Endothelial cell (in vitro differentiated cells): ENCODE data around the gene ADGRF3. TPM values are rescaled to one million over a fixed set of nuclear protein-coding genes. Genes with fewer than 3 reads are reported as not detected.

Experiments used
- DNase-seq: peaks from one replicate; pipeline ENCODE4 v3.0.0; 2021; ENCODE audit warnings: low spot score
- H3K27ac Mint-ChIP-seq: one replicate; pipeline ENCODE4 v1.8.0; 2021; ENCODE audit warnings: mixed read lengths, inconsistent platforms; ENCODE audit not compliant: unreplicated experiment
- H3K27me3 Mint-ChIP-seq: one replicate; pipeline ENCODE4 v1.8.0; 2021; ENCODE audit warnings: mild to moderate bottlenecking, moderate library complexity, mixed read lengths, inconsistent platforms; ENCODE audit not compliant: unreplicated experiment
- H3K36me3 Mint-ChIP-seq: one replicate; pipeline ENCODE4 v1.8.0; 2021; ENCODE audit warnings: mild to moderate bottlenecking, low read depth, mixed read lengths, inconsistent platforms; ENCODE audit not compliant: unreplicated experiment
- H3K4me1 Mint-ChIP-seq: one replicate; pipeline ENCODE4 v1.8.0; 2021; ENCODE audit warnings: mild to moderate bottlenecking, mixed read lengths, inconsistent platforms; ENCODE audit not compliant: unreplicated experiment
- H3K4me3 Mint-ChIP-seq: one replicate; pipeline ENCODE4 v1.8.0; 2021; ENCODE audit warnings: mild to moderate bottlenecking, mixed read lengths, inconsistent platforms; ENCODE audit not compliant: unreplicated experiment
- H3K9me3 Mint-ChIP-seq: one replicate; pipeline ENCODE4 v1.8.0; 2021; ENCODE audit warnings: mixed read lengths, inconsistent platforms; ENCODE audit not compliant: unreplicated experiment
- total RNA-seq: library from RNA; stranded (reverse); fragmentation: NEBNext Ultra II Directional; extraction: Animal tissue kit (Norgen Biotek cat#: 25700); gene quantifications from one replicate; pipeline ENCODE4 v1.2.1, GENCODE V29; 2021; ENCODE audit not compliant: unreplicated experiment
- TF ChIP-seq, protein P1 (sequence below): fragments of 200-600 bp; sonication (generic); IDR thresholded peaks from one replicate; pipeline ENCODE4 v1.5.0; 2021; ENCODE audit warnings: antibody characterized with exemption; ENCODE audit not compliant: unreplicated experiment

ADGRF3 gene
- total RNA-seq, 1 donor from 2014 or later = 4.9 TPM

DNA sequence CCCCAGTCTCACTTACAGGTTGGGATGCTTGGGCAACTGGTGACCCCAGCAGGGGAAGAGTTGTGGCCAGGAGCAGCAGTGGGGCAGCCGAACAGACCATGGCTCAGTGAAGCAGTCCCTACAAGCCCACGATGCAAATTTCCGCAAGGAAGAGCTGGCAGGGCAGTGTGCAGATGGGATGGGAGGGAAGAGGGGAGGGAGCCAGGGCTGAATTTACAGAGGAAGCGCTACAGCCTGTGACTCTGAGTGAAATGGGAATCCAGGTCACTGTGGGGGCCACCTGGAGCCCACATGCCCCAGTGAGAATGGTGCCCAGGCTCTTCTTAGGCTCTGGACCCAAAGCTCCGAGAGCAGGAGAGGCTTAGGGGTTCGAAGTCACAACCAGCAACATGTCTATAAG, 27.6 kb downstream of the ADGRF3 start:
- no peak for DNase-seq
- H3K36me3 Mint-ChIP-seq = no peaks in the 10 kb centered on the region
- TF ChIP-seq, protein P1, sequence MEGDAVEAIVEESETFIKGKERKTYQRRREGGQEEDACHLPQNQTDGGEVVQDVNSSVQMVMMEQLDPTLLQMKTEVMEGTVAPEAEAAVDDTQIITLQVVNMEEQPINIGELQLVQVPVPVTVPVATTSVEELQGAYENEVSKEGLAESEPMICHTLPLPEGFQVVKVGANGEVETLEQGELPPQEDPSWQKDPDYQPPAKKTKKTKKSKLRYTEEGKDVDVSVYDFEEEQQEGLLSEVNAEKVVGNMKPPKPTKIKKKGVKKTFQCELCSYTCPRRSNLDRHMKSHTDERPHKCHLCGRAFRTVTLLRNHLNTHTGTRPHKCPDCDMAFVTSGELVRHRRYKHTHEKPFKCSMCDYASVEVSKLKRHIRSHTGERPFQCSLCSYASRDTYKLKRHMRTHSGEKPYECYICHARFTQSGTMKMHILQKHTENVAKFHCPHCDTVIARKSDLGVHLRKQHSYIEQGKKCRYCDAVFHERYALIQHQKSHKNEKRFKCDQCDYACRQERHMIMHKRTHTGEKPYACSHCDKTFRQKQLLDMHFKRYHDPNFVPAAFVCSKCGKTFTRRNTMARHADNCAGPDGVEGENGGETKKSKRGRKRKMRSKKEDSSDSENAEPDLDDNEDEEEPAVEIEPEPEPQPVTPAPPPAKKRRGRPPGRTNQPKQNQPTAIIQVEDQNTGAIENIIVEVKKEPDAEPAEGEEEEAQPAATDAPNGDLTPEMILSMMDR = no peak
- peaks cover 10% of the 10 kb centered on the region for H3K27me3 Mint-ChIP-seq
- peak overlapping the region; percentile 86 for H3K27ac Mint-ChIP-seq
- no peak overlapping the region for H3K4me3 Mint-ChIP-seq
- peaks cover 28% of the 10 kb centered on the region for H3K4me1 Mint-ChIP-seq
- H3K9me3 Mint-ChIP-seq = no peaks in the 10 kb centered on the region

GRCh38 chr2:26317377-26318105, 29.0 kb downstream of the ADGRF3 start:
- Mint-ChIP-seq H3K27ac (peak overlapping the region; percentile 26), H3K27me3 (peaks cover 9% of the 10 kb centered on the region), H3K4me1 (peaks cover 28% of the 10 kb centered on the region), H3K9me3 (no peaks in the 10 kb centered on the region), H3K4me3 (no peak overlapping the region), H3K36me3 (no peaks in the 10 kb centered on the region)
- TF ChIP-seq, protein P1 = no peak
- DNase-seq = no peak

GRCh38 chr2:26316845-26317244, 29.7 kb downstream of the ADGRF3 start:
- no peak overlapping the region for H3K27ac Mint-ChIP-seq
- H3K36me3 Mint-ChIP-seq = peaks cover 2% of the 10 kb centered on the region
- TF ChIP-seq, protein P1 = no peak
- no peak overlapping the region for H3K4me3 Mint-ChIP-seq
- no peaks in the 10 kb centered on the region for H3K9me3 Mint-ChIP-seq
- DNase-seq = no peak
- peaks cover 9% of the 10 kb centered on the region for H3K27me3 Mint-ChIP-seq
- H3K4me1 Mint-ChIP-seq = peaks cover 28% of the 10 kb centered on the region

- no peak for DNase-seq
- peaks cover 6% of the 10 kb centered on the region for H3K36me3 Mint-ChIP-seq
- H3K27me3 Mint-ChIP-seq = peaks cover 9% of the 10 kb centered on the region
- no peak overlapping the region for H3K27ac Mint-ChIP-seq
- H3K4me3 Mint-ChIP-seq = no peak overlapping the region
- TF ChIP-seq, protein P1 = no peak
- H3K9me3 Mint-ChIP-seq = no peaks in the 10 kb centered on the region
- peaks cover 28% of the 10 kb centered on the region for H3K4me1 Mint-ChIP-seq
Observed at GRCh38 chr2:26316041-26316440, 30.5 kb downstream of the ADGRF3 start.

DNA sequence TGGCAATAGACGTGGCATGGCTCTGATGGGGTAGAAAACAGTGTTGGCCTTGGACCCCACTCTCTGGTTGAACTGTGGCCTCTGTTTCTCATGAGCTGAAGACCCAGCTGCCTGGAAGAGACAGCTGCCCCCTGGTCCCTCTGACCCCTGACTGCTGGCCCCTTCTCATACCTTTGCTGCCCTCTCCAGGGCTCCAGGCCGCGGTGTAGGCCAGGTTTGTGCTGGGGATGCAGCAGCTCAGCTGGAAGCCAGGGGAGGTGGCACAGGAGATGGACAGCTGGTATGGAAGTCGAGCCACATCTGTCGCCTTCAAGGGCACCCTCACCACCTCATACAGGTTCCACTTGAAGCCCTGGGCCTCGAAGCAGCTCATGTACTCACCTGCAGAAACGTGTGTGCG, 32.3 kb downstream of the ADGRF3 start:
- TF ChIP-seq, protein P1 = no peak
- no peaks in the 10 kb centered on the region for H3K9me3 Mint-ChIP-seq
- DNase-seq = no peak
- H3K27ac Mint-ChIP-seq = no peak overlapping the region
- peaks cover 28% of the 10 kb centered on the region for H3K4me1 Mint-ChIP-seq
- H3K4me3 Mint-ChIP-seq = no peak overlapping the region
- H3K36me3 Mint-ChIP-seq = peaks cover 6% of the 10 kb centered on the region
- H3K27me3 Mint-ChIP-seq = peaks cover 11% of the 10 kb centered on the region
